GM18858 (cell line): ENCODE data around the gene KRT73.

ENCODE experiments used
- ATAC-seq: cut with Tn5 transposase; IDR thresholded peaks from one replicate; pipeline ENCODE4 v1.9.1; 2021; ENCODE audit not compliant: unreplicated experiment

Gene KRT73

GRCh38 chr12:52627395-52628110 is 9.2 kb upstream of the KRT73 start:
- ATAC-seq, result no peak

- no peak for ATAC-seq
These were observed 4.0 kb upstream of the KRT73 start for GRCh38 chr12:52622349-52622748.

- no peak for ATAC-seq
These were observed 507 bp upstream of the KRT73 start for GRCh38 chr12:52618866-52619265.

GRCh38 chr12:52617403-52617785 is 965 bp downstream of the KRT73 start:
- no peak for ATAC-seq

- no peak for ATAC-seq
These were observed 1.5 kb downstream of the KRT73 start for GRCh38 chr12:52616680-52617402.

GRCh38 chr12:52615912-52616311 is 2.4 kb downstream of the KRT73 start:
- no peak for ATAC-seq

GRCh38 chr12:52615208-52615868 is 3.0 kb downstream of the KRT73 start:
- ATAC-seq, result no peak

- no peak for ATAC-seq
These were observed 3.8 kb downstream of the KRT73 start for GRCh38 chr12:52614381-52615207.

- ATAC-seq, result no peak
These were observed 4.9 kb downstream of the KRT73 start for GRCh38 chr12:52613384-52614030.

- ATAC-seq, result no peak
These were observed 5.7 kb downstream of the KRT73 start for GRCh38 chr12:52612431-52613383.

- ATAC-seq, result no peak
These were observed 7.3 kb downstream of the KRT73 start for GRCh38 chr12:52611080-52611468.

- no peak for ATAC-seq
These were observed 9.3 kb downstream of the KRT73 start for GRCh38 chr12:52608826-52609630.

GRCh38 chr12:52608161-52608560 is 10.2 kb downstream of the KRT73 start:
- ATAC-seq, result no peak

GRCh38 chr12:52607314-52607713 is 11.0 kb downstream of the KRT73 start:
- no peak for ATAC-seq

GRCh38 chr12:52606581-52607218 is 11.7 kb downstream of the KRT73 start:
- no peak for ATAC-seq

GRCh38 chr12:52606096-52606495 is 12.3 kb downstream of the KRT73 start:
- ATAC-seq, result no peak

GRCh38 chr12:52605542-52605941 is 12.8 kb downstream of the KRT73 start:
- ATAC-seq, result no peak

GRCh38 chr12:52604859-52605258 is 13.5 kb downstream of the KRT73 start:
- ATAC-seq, result no peak
